OCI-LY7 (cell line): ENCODE results near the gene NCAN. TPM values are rescaled to one million over a fixed set of nuclear protein-coding genes. Genes with fewer than 3 reads are reported as not detected.
A peak's percentile ranks its signal among the peaks of the same experiment; 100 is the strongest.

Experiments used
- BruUV-seq: library from RNA; stranded (reverse); fragments of 400-500 nt; replicated peaks from 2 replicates; lab custom pipeline; 2021; lab: Mats Ljungman, UMichigan
- CTCF ChIA-PET: fragments of 300-600 bp; sonication (Branson Sonifier 250); formaldehyde crosslinking; loops from one replicate; lab custom pipeline; 2022; ENCODE audit warnings: antibody characterized with exemption; ENCODE audit not compliant: unreplicated experiment; lab: Charles Lee
- POLR2A ChIA-PET: fragments of 300-600 bp; sonication (Branson Sonifier 250); formaldehyde crosslinking; loops from one replicate; lab custom pipeline; 2022; ENCODE audit warnings: antibody characterized with exemption; lab: Charles Lee
- DNase-seq: peaks from one replicate; pipeline ENCODE4 v3.0.0-alpha.2; 2015; ENCODE audit warnings: low spot score
- H2AFZ ChIP-seq: fragments of 200-600 bp; sonication (generic), shearing (Covaris generic); 2 replicates; pipeline ENCODE4 v1.6.1; 2014; ENCODE audit warnings: mild to moderate bottlenecking, antibody characterized with exemption, low read length, moderate library complexity
- H3K27ac ChIP-seq: fragments of 200-600 bp; sonication (generic); 2 replicates; pipeline ENCODE4 v1.5.1; 2014; ENCODE audit warnings: mixed run types, low read depth, mild to moderate bottlenecking, moderate library complexity, low read length, inconsistent platforms; ENCODE audit not compliant: poor library complexity, severe bottlenecking
- H3K36me3 ChIP-seq: fragments of 200-600 bp; sonication (generic); 2 replicates; pipeline ENCODE4 v1.6.1; 2014; ENCODE audit warnings: mild to moderate bottlenecking, antibody characterized with exemption, low read length, moderate library complexity, mixed read lengths; ENCODE audit not compliant: insufficient read depth
- H3K4me1 ChIP-seq: fragments of 200-600 bp; sonication (generic); 2 replicates; pipeline ENCODE4 v1.5.1; 2014; ENCODE audit warnings: mild to moderate bottlenecking, low read length; ENCODE audit not compliant: insufficient read depth, poor library complexity, severe bottlenecking
- H3K4me2 ChIP-seq: fragments of 200-600 bp; sonication (generic); 2 replicates; pipeline ENCODE4 v1.6.1; 2014; ENCODE audit warnings: mild to moderate bottlenecking, low read length
- H3K4me3 ChIP-seq: fragments of 200-600 bp; sonication (generic); 2 replicates; pipeline ENCODE4 v1.5.1; 2014; ENCODE audit warnings: mild to moderate bottlenecking, low read depth, low read length; ENCODE audit not compliant: poor library complexity, severe bottlenecking
- H3K79me2 ChIP-seq: fragments of 200-600 bp; sonication (generic); 2 replicates; pipeline ENCODE4 v1.6.1; 2016; ENCODE audit warnings: low read depth, mild to moderate bottlenecking, low read length, moderate library complexity, mixed read lengths; ENCODE audit not compliant: insufficient read depth
- H3K9me2 ChIP-seq: fragments of 200-600 bp; sonication (generic); 2 replicates; pipeline ENCODE4 v1.6.1; 2016; ENCODE audit warnings: mild to moderate bottlenecking, low read length, mixed read lengths; ENCODE audit not compliant: insufficient read depth
- H3K9me3 ChIP-seq: fragments of 200-600 bp; sonication (generic); 2 replicates; pipeline ENCODE4 v1.6.1; 2014; ENCODE audit warnings: mild to moderate bottlenecking, mixed run types, low read length, mixed read lengths
- H4K20me1 ChIP-seq: fragments of 200-600 bp; sonication (generic); 2 replicates; pipeline ENCODE4 v1.6.1; 2014; ENCODE audit warnings: mild to moderate bottlenecking, antibody characterized with exemption, low read length, moderate library complexity, mixed read lengths; ENCODE audit not compliant: insufficient read depth
- EZH2phosphoT487 ChIP-seq: fragments of 200-600 bp; sonication (generic); IDR thresholded peaks from 2 replicates; pipeline ENCODE4 v1.6.1; 2018; ENCODE audit warnings: low read depth, borderline replicate concordance, mild to moderate bottlenecking, mixed run types, antibody characterized with exemption, low read length, moderate library complexity, mixed read lengths
- intact Hi-C: fragments of 100-400 bp; cut with micrococcal nuclease; formaldehyde crosslinking; loops from one replicate; pipeline ENCODE4 v1.10.0; 2022; ENCODE audit not compliant: unreplicated experiment
- total RNA-seq, 2 experiments: library from RNA; depleted of rRNA in 1 of 2; stranded (reverse); fragments of >200 nt in 1 of 2; shearing (Covaris generic) in 1 of 2; gene quantifications; 2 replicates each; pipeline ENCODE4 v1.2.3, GENCODE V29; 2014 to 2022
- TF ChIP-seq, protein P1 (sequence below): fragments of 200-600 bp; sonication (generic); conservative IDR thresholded peaks from 2 replicates; pipeline ENCODE4 v1.5.1; 2014; ENCODE audit warnings: mild to moderate bottlenecking, antibody characterized with exemption, low read length, moderate library complexity, mixed read lengths

NCAN gene
- total RNA-seq, 2 experiments from 2014 or later: not detected

DNA sequence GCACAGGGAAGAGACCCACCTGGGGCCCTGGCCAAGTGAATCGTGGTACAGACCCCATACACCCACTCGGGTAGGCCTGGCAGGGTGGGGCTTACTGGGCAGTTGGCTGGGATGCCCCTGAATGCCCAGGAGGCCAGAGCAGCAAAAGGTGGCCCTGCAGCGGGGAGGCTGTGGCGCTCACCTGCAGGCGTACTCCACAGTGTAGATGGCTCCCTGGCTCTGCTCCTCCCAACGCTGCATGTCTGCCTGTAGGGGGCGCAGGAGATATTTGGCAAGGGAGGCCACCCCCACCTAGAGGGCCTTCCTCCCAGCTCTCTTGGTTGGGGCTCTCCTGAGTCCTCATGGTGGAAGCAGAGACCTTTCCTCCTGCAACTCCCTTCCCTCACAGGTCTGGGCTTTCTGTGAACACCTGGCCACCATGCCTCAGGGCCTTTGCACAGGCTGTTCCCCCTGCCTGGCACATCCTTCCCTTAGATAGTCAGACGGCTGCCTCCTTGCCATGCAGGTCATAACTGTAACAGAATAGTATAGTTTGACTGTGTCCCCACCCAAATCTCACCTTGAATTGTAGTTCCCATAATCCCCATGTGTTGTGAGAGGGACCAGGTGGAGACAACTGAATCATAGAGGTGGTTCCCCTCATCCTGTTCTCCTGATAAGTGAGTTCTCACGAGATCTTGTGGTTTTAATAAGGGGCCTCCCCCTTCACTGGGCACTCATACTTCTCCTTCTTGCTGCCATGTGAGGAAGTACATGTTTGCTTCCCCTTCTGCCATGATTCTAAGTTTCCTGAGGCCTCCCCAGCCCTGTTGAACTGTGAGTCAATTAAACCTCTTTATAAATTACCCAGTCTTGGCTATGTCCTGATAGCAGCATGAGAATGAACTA, 25.7 kb upstream of the NCAN start:
- intact Hi-C loops: loop anchor here (1.0 kb wide), 1 partner anchor 39 kb away; no protein-coding TSS in a partner anchor
- peak; percentile 64 for DNase-seq
- CTCF ChIA-PET: no interaction called here

DNA sequence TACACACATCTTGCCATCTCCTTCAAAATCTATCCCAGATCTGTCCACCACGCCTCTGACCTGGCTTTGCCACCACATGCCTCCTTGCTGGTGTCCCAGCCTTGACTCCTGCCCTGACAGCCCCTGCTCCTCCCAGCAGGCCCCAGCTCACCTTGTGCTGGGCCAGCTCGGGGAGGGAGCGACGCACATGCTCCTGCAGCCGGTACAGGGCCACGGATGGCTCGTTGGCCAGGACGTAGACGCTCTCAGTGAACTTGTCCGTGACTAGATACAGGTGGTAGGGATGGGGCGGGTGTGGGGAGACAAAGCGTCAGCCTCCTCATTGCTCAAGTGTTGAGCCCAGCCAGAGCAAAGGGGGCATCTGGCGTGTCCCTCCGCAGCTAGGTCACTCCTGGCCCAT, 25.0 kb upstream of the NCAN start:
- no peak overlapping the region for H3K4me3 ChIP-seq
- peaks cover 21% of the 10 kb centered on the region for H3K79me2 ChIP-seq
- no peaks in the 10 kb centered on the region for H3K9me2 ChIP-seq
- no peaks in the 10 kb centered on the region for H4K20me1 ChIP-seq
- no peak overlapping the region for H3K4me2 ChIP-seq
- H3K27ac ChIP-seq: no peak overlapping the region
- CTCF ChIA-PET: no interaction called here
- POLR2A ChIA-PET: no interaction called here
- DNase-seq: no peak
- H2AFZ ChIP-seq: no peak overlapping the region
- BruUV-seq: no TSS peak
- TF ChIP-seq, protein P1, sequence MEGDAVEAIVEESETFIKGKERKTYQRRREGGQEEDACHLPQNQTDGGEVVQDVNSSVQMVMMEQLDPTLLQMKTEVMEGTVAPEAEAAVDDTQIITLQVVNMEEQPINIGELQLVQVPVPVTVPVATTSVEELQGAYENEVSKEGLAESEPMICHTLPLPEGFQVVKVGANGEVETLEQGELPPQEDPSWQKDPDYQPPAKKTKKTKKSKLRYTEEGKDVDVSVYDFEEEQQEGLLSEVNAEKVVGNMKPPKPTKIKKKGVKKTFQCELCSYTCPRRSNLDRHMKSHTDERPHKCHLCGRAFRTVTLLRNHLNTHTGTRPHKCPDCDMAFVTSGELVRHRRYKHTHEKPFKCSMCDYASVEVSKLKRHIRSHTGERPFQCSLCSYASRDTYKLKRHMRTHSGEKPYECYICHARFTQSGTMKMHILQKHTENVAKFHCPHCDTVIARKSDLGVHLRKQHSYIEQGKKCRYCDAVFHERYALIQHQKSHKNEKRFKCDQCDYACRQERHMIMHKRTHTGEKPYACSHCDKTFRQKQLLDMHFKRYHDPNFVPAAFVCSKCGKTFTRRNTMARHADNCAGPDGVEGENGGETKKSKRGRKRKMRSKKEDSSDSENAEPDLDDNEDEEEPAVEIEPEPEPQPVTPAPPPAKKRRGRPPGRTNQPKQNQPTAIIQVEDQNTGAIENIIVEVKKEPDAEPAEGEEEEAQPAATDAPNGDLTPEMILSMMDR: no peak
- TF ChIP-seq EZH2phosphoT487: no peak
- H3K9me3 ChIP-seq: no peaks in the 10 kb centered on the region
- peaks cover 51% of the 10 kb centered on the region for H3K36me3 ChIP-seq
- intact Hi-C loops: loop anchor here (1.0 kb wide), 1 partner anchor 39 kb away; no protein-coding TSS in a partner anchor
- H3K4me1 ChIP-seq: peaks cover 15% of the 10 kb centered on the region

More for the DNA sequence above, 25.7 kb upstream of the NCAN start:
- H3K4me3 ChIP-seq: no peak overlapping the region
- H3K27ac ChIP-seq: no peak overlapping the region
- peaks cover 15% of the 10 kb centered on the region for H3K79me2 ChIP-seq
- H3K4me2 ChIP-seq: no peak overlapping the region
- peaks cover 12% of the 10 kb centered on the region for H3K4me1 ChIP-seq
- H2AFZ ChIP-seq: no peak overlapping the region
- H4K20me1 ChIP-seq: no peaks in the 10 kb centered on the region
- TF ChIP-seq EZH2phosphoT487: no peak
- TF ChIP-seq, protein P1: peak; percentile 80
- POLR2A ChIA-PET: no interaction called here
- H3K9me3 ChIP-seq: no peaks in the 10 kb centered on the region
- peaks cover 57% of the 10 kb centered on the region for H3K36me3 ChIP-seq
- H3K9me2 ChIP-seq: no peaks in the 10 kb centered on the region
- BruUV-seq: no TSS peak

DNA sequence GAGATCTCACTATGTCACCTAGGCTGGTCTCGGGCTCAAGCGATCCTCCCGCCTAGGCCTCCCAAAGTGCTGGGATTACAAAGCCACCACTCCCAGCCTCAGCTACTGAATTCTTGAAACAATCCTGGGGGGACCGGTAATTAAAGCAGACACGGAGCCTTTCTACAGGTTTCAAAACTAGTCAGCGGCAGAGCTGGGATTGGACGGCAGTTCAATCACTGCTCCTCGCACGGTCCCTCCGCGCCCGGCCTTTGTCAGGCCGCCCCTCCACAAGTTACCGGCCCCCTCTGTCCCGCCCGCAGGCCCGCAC, 20.0 kb upstream of the NCAN start:
- H3K9me2 ChIP-seq: no peaks in the 10 kb centered on the region
- no peaks in the 10 kb centered on the region for H3K9me3 ChIP-seq
- ChIA-PET CTCF (no interaction called here), POLR2A (interaction anchor here (1.1 to 2.4 kb wide), 3 partner anchors 10 to 35 kb away, joined by 3 to 24 read pairs (median 3); partner anchors contain the start of gene NR2C2AP)
- peak overlapping the region; percentile 89 for H3K27ac ChIP-seq
- DNase-seq: no peak
- intact Hi-C loops: loop anchor here (1.0 to 5.0 kb wide), 3 partner anchors 171 to 299 kb away; partner anchors contain the start of gene GATAD2A
- peak overlapping the region; percentile 45; the same call in 1 of the 2 replicates for H2AFZ ChIP-seq
- TF ChIP-seq, protein P1: no peak
- no peak for TF ChIP-seq EZH2phosphoT487
- peaks cover 31% of the 10 kb centered on the region for H3K4me1 ChIP-seq
- peak overlapping the region; percentile 93 for H3K4me3 ChIP-seq
- BruUV-seq: no TSS peak
- no peaks in the 10 kb centered on the region for H4K20me1 ChIP-seq
- peaks cover 34% of the 10 kb centered on the region for H3K79me2 ChIP-seq
- H3K36me3 ChIP-seq: peaks cover 22% of the 10 kb centered on the region
- H3K4me2 ChIP-seq: peak overlapping the region; percentile 84
